HG03520 (cell line): Measurements from ENCODE around the gene PHKG2.

ENCODE experiments used
- ATAC-seq: cut with Tn5 transposase; IDR thresholded peaks from one replicate; pipeline ENCODE4 v1.9.1; 2021; ENCODE audit warnings: mild to moderate bottlenecking, moderate library complexity; ENCODE audit not compliant: unreplicated experiment

PHKG2 gene

DNA sequence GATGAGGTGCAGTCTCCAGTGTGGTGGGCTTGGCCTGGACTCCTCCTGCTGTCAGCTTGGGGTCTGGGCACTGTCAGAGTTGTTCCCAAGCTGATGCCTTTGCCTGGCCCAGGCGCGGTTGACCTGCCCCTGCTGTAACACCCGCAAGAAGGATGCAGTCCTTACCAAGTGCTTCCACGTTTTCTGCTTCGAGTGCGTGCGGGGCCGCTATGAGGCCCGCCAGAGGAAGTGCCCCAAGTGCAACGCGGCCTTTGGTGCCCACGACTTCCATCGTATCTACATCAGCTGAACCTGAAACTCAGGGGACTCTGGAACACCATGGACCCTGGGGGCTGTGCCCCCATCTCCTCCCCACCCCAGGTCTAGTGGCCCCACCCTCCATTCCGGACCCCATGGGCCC, 25.6 kb downstream of the PHKG2 start:
- no peak for ATAC-seq

DNA sequence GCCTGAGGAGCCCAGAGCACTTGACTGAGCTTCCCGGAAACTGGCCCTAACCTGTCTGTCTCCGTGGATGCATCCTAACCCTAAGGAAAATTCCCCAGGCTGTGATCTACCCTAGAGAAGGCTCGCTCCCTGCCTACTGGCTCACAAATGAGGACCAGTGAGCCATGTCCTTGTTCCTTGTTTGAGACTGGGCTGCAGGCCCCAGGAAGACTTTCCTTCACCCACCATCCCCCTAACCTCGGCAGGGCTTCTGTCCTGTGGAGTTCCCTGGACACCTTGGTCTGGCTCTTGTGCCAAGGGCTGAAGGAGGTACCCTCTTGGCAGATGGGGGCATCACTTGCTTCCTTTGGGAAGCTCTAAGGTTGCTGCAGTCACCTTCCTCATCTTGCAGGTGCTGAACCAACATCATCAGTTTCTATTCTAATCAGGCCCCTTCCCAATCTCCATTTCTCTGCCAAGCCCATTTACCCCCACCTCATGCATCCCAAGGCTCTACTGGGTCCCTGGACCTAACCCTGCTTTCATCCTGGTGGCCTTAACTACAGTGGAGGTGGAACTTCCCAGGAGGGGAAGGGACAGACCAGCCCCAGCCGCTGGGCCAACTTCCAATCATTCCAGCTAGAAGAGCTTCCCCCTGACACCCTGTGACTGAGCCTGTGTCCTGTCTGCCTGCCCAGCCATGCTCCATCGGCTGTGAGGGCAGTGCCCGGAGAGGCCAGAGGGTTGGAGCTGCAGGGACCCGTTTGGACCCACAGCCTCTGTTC, 26.3 kb downstream of the PHKG2 start:
- no peak for ATAC-seq

DNA sequence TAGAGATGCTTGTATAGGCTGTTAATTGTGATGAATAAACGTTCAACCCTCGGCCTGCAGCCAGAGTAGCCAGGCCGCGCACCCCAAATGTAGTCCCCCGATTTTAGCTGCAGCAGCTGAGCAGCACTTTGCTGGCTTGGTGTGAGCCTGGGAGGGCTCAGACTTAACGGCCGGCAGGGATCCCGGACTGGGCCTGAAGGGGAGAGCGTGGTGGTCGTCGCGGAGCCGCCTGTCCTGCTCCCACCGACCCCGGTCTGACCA, 26.8 kb downstream of the PHKG2 start:
- ATAC-seq = no peak

DNA sequence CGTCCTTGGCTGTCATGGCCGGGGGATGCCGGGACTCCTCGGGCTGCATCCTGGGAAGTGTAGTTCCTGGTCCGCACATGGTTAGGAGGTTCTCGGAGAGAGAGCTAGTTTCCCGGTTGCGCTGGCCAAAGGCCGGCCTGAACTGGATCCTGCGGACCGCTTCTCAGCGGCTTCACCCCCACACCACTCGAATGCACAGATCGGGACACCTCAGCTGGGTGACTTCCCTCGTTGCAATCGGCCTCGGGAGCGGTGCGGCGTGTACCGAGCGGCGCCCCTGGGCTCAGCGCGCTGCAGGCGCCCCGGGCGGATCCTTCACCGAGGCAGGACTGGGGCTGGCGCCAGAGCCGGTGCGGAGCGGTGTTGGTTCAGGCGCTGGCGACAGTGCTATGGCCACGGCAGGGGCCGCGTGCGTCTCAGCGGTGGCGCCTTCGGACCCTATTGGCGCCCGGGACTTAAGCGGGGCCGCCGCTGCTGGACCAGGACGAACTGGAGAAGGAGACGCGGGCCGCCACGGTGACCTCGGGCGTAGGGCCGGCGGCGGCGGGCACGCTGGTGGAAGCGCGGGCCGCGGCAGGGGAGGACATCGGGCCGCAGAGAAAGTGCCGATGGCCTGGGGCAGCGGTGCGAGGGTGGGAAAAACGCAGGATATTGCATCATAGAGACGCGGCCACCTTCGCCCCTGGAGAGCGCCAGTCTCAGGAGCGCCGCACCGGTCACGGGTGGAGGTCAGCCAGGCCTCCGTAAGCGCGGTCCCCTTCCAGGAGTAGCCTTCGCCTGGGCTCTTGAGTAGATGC, 27.4 kb downstream of the PHKG2 start:
- peak; percentile 57 for ATAC-seq

DNA sequence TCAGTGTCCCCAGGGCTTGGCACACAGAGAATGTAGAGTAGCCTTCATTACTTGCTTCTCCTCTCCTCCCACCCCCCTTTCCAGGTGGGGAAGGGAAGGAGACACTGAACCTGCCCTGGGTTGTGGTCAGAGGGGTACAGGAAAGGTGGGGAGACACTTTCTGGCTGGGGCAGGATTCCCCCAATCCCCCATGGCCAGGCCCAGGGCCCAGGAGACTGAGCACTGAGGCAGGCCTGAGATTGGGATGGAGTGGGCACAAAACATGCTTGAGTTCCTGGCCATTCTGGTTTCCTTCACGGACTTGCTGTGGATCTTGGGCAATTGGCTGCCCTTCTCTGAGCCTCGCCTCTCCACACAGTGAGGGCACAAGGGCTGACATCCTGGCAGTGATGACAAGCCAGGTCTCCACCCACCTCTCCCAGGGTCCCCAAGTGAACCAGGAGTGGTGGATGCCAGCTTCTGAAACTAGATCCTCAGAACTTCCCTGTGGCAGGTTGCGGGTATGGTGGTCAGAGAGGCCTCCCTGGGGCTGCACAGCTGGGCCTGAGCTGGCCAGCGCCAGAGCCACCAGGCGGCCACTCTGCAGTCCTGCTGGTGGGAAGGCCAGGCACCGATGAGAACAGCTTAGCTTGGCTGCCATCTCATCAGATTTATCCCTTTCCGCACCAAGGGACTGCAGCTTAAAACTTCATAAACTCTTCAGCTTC, 29.5 kb downstream of the PHKG2 start:
- ATAC-seq = no peak

DNA sequence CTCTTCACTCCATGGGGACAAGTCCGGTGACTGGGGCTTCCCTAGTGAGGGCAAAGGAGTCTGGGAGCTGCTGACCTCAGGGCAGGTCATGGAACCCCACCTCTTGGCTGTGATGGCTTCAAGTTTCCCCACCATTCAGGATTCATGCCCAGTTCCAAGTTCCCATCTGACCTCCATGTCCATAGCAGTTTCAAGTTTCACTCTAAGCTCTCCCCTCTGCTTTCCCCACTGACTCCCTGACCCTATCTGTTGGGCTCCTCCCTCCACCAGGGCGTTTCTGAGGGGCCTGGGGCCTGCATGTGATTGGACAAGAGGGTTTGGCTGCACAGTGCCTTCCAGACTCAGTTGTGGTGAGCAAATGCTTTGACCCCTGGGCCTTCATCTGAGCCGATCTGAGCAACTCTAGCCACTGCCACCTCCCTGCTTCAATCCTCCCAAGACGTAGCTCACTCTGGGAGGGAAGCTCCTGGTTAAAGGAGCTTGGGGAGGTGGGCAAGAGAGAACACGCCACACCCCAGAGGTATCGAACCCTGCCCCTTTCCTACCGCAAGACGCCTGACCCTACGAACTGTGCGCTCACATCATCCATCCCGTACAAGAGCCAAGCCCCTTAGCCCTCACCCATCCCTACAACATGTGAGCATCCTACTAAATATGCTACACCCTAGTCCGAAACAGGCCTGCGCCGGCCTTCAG, 30.5 kb downstream of the PHKG2 start:
- no peak for ATAC-seq

DNA sequence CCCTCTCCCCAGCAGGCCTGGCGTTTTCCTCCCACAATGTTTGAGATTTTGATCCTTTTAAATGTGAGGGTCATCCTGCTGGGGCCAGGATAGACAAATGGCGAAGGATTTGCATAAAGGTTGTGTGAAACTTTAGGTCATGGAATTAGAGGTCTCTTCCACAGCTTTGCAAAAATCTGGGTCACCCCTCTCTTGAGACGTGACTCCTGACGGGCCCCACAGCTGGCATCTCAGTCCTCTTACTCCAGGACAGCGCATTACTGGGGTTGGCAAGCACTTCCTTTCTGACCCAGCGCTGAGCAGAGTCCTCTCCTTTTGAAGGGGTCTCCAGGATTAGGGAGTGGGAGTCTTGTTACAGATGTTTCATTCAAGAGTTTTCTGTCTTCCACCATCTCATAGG, 31.4 kb downstream of the PHKG2 start:
- ATAC-seq = no peak

DNA sequence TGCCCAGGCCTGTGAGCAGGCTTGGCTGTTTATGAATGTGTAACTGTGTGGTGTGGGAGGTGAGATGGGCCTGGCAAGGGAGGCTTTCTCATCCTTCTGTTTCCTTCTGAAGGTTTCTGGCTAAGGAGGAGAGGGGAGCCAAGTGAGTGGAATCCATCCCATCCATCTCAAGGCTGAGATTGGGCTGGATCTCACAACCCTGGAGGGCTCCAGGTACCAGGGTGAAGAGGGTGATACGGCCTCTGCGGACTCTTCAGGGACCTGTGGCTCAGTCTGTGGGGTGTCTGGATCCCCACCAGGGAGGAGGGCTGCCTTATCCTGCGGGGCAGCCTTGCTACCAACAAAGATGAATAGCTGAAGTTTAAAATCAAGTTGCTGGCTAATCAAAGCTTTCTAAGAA, 31.8 kb downstream of the PHKG2 start:
- ATAC-seq = no peak

DNA sequence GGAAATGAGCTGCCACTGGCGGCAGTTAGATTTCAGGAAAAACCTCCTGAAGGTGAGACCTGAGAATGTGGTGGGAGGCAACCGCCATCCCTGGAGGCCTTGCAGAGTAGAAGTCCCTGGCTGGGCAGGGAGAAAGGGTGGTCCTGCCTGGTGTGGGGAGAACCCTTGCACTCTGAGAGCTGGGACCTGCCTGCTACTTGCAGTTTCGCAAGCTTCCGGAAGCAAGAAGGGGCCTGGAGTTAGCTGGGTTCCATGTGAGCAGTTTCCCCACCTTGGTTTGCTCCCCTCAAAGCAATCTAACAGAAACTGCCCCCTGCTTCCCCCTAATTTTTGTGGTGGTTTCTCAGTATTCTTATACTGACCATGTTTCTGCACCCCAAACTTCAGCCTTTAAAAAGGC, 32.3 kb downstream of the PHKG2 start:
- ATAC-seq = no peak

DNA sequence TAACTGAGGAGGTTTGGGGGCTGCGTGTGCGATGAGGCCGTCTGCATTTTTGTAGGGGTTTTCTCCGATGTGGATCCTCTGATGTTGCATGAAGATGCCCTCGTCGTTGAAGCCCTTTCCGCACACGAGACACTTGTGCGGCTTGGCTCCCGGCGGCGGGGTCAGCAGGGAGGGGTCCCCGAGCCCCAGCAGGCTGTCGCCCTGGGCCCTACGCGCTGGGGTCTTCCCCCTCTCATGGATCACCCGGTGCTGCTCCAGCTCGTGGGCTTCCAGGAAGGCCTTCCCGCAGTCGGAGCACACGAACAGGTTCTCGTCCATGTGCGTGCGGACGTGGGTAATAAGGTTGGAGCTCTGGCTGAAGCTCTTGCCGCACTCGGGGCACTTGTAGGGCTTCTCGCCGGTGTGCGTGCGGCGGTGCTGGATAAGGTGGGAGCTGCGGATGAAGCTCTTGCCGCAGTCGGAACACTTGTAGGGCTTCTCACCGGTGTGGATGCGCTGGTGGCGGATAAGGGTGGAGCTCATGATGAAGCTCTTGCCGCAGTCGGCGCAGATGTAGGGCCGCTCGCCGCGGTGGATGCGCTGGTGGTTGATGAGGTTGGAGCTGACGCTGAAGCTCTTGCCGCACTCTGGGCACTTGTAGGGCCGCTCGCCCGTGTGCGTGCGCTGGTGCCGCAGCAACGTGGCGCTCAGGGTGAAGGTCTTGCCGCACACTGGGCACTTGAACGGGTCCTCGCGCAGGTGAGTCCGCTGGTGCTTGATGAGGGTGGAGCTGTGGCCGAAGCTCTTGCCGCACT, 34.5 kb downstream of the PHKG2 start:
- ATAC-seq = no peak

DNA sequence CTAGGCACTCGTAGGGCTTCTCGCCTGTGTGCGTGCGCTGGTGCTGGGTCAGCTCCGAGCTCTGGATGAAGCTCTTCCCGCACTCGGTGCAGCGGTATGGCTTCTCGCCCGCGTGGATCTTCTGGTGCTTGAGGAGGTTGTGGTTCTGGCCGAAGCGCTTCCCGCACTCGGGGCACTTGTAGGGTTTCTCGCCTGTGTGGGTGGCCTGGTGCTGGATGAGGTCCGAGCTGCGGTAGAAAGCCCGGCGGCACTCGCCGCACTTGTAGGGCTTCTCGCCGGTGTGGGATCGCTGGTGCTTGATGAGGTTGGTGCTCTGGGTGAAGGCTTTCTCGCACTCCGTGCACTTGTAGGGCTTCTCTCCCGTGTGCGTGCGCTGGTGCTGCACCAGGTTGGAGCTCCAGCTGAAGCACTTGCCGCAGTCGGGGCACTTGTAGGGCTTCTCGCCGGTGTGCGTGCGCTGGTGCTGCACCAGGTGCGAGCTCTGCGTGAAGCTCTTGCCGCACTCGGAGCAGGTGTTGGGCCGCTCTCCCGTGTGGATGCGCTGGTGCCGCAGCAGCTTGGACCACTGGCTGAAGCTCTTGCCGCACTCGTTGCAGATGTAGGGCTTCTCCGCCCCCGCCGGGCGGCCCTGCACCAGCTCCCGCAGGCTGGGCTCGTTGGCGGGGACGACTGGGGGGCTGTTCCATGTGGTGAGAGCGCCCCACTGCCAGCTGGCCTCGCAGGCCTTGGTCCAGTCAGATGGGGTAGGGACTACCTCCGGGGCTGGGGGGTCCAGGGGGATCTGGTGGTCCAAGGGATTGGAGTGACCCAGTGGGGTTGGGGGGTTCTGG, 35.3 kb downstream of the PHKG2 start:
- no peak for ATAC-seq

DNA sequence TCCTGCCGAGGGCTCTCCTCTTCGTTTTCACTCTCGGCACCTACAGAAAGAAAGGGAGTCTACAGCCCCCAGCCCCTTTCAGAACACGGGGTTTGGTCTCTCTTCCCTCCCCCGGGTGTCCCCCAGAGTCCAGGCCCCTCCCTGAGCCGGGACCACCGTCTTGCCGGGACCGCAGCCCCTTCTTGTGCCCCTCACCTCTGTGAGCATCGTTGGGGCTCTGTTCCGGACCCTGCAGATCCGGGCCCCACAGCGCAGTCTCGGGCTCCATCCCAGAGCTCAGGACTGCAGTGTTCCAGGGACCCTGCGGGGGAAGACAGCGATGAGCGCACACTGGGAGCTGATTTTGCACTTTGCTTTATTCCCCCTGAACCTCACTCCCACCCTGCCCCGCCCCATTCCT, 36.0 kb downstream of the PHKG2 start:
- no peak for ATAC-seq

DNA sequence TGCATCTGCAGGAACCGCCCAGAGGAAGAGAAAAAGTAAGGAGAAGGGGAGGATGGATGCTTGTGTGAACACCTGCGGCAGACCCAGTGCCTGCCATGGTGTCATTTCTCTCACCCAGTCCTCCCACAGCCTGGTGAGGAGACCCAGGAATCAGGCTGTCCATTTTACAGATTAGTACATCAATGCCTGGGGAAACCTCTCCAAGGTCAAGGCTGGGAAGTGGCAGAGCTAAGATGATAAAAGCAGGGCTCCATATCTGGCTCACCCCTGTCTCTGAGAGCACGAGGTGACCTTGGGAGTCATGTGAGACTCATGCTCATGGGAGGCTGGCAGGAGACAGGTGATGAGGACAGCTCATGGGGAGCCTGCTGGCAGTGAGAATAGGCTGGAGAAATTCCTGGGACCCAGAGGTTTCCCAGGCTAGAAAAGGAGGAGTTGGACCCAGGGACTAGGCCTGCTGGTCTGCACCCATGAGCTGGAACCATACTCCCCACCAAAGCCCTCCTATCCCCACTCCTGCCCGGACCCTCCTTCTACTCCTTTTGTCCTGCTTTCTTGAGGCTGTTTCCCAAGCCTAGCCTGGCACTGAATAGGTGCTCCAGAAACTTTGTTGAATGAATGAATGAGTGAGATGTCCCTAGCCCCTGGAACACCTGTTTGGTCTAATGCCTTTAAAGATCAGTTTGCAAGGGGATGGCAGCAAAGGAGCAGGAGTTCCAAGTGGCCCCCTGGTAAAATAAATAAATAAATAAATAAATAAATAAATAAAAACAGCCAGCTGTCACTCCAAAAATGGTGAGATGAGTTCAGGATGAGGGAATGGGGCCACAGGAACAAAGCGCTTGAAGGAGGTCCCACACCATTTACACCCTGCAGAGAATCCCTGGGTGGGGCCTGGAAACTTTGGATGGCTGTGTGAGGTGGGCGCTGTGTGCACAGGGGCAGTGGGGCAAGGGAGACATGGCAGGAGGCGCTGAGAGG, 37.2 kb downstream of the PHKG2 start:
- no peak for ATAC-seq

DNA sequence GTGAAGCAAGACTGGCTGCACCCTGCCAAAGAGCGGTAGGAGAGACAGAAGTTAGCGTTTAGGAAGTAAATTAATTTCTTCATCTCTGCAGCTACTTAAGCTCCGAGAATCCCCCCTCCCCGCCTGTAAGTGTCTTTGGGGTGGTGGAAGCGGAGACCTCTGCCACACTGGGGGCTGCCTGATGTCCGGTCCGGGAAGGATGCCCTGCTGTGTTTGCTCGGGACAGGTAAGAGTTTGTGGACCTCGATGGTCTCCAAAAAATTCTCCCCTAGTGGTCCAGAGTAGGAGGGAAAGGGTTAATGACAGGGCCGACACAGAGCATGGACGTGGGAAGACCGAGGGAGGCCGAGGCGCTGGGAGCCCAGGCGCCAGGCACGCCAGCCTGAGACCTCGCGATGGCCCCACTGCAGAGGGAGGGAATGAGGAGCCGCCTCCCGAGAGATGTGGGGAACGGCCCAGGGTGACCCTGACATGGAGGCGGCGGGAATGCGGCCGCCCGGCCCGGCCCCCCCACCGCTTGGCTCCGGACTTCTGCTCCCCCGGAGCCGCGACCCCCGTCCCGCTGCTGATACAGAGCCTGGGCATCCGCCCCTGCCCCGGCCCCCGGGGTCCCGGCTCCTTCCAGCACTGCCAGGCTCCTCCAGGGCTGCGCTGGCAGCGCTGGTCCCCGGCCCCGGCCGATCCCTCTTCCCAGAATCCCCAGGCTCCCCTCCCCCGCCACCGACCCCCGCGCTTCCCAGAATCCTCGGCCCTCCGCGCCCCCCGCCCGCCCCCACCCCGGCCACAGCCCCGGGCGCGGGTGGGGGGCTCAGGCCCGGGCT, 38.1 kb downstream of the PHKG2 start:
- ATAC-seq = no peak

DNA sequence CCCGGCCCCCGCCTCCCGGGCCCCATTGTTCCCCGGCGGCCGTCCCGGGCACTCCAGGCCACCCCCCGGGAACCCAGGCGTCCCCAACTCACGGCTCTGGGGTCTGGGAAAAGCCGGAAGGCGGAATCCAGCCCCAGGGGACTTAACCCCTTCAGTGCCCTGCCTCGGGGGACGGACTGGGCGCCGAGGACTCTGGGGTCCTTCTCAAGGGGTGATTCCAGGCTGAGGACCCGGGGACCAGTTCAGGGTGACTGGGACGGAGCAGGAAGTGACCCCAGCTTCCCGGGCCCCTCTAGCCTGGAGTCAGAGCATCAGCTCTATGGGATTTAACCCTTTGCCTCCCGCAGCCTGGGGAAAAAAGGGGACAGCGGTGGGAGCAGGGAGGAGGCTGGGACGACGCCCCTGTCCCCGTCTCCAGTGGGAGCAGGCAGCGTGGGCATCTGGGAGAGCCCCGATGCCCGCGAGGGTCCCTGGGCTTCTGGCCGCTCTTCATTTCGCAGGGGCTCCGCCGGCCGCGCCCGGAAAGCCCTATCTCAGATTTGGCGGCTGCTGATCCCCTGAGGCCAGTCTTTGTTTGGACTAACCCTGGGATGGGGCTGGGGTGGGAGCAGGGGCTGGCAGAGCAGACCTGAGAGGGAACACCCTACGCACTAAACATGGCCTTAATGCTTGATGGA, 38.8 kb downstream of the PHKG2 start, which contains the start of gene ZNF629:
ZNF629 (minus strand) TSS at position 270 of the 677 bp plus-strand sequence. CDS start 2,723 bp downstream, outside the sequence.
- ATAC-seq = no peak

DNA sequence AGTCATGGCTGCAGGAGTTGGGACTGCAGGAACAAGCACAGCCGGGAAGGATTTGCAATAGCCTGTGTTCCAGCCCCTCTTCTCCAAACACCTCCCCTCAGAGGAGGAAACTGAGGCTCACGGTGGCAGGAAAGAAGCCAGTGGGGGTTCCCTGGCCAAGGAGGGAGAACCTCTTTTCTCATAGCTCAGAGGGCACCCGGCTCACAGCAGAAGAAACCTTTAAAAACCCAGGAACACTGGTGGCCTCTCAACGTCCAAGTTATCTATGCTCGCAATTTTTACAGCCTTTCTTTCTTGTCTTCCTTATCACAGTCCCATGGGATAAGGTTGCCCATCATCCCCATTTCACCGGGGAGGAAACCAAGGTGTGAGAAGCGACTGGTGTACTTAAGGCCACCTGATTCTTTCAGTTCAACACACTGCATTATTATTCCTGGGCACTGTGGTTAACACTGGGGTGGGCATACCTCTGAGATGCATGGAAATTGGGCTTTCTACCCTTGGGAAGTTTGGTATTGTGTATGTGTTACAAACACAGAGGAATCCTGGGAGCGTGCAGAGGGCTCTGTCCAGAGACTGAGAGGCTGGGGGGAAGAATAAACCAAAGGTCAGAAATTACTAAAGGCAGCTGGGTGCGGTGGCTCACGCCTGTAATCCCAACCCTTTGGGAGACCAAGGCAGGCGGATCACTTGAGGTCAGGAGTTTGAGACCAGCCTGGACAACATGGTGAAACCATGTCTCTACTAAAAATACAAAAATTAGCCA, 39.6 kb downstream of the PHKG2 start:
- no peak for ATAC-seq
